Vagina (tissue), 2 donors: ENCODE data around the gene NAA10.

ENCODE experiments used
- CTCF ChIP-seq, 3 experiments: fragments of 450-650 bp in 2 of 3; fragments of 200-600 bp in 1 of 3; sonication (generic) in 1 of 3; IDR thresholded peaks; one replicate each; pipeline ENCODE4 v1.5.1; 2017 to 2019; ENCODE audit warnings: antibody characterized with exemption in 3 of 3, mild to moderate bottlenecking in 2 of 3, moderate library complexity in 2 of 3
- POLR2A ChIP-seq, 2 donors: fragments of 450-650 bp; IDR thresholded peaks; one replicate each; pipeline ENCODE4 v1.6.1; 2017; ENCODE audit warnings: antibody characterized with exemption in 2 of 2, mild to moderate bottlenecking in 2 of 2, moderate library complexity in 2 of 2

GRCh38 chrX:153934148-153934761, 582 bp downstream of the NAA10 start:
- TF ChIP-seq CTCF (IDR thresholded peaks at IDR 0.05) (no peak), POLR2A (IDR thresholded peaks at IDR 0.05) (no peak)
